Osteoblast (primary cell): ENCODE results near the gene KIF16B. TPM values are rescaled to one million over a fixed set of nuclear protein-coding genes. Genes with fewer than 3 reads are reported as not detected.
A peak's percentile ranks its signal among the peaks of the same experiment; 100 is the strongest.

Experiments used
- DNase-seq: peaks from one replicate; pipeline ENCODE4 v3.0.0; 2011; ENCODE audit warnings: low spot score, mixed read lengths; ENCODE audit not compliant: insufficient read length; ENCODE audit errors: missing footprints
- H2AFZ ChIP-seq: 2 replicates; pipeline ENCODE4 v1.6.0; 2011; ENCODE audit warnings: mild to moderate bottlenecking, low read length
- H3K27ac ChIP-seq: 2 replicates; pipeline ENCODE4 v1.5.1; 2011; ENCODE audit warnings: mild to moderate bottlenecking, low read depth, low read length, moderate library complexity
- H3K27me3 ChIP-seq: 2 replicates; pipeline ENCODE4 v1.6.0; 2012; ENCODE audit warnings: mild to moderate bottlenecking, control low read depth, inconsistent platforms, low read length, moderate library complexity; ENCODE audit not compliant: insufficient read depth
- H3K36me3 ChIP-seq: 2 replicates; pipeline ENCODE4 v1.5.1; 2011; ENCODE audit warnings: mild to moderate bottlenecking, low read length, control low read depth, moderate library complexity; ENCODE audit not compliant: insufficient read depth
- H3K4me1 ChIP-seq: 2 replicates; pipeline ENCODE4 v1.5.1; 2011; ENCODE audit warnings: mild to moderate bottlenecking, low read length, control low read depth, moderate library complexity; ENCODE audit not compliant: insufficient read depth
- H3K4me2 ChIP-seq: 2 replicates; pipeline ENCODE4 v1.6.0; 2011; ENCODE audit warnings: mild to moderate bottlenecking, low read length; ENCODE audit not compliant: insufficient read depth
- H3K4me3 ChIP-seq: fragments of 200-600 bp; sonication (generic); 3 replicates; pipeline ENCODE4 v1.5.1; 2012; ENCODE audit warnings: mild to moderate bottlenecking, low read length, inconsistent platforms; ENCODE audit not compliant: insufficient read depth
- H3K79me2 ChIP-seq: 2 replicates; pipeline ENCODE4 v1.6.0; 2012; ENCODE audit warnings: mild to moderate bottlenecking, low read length, control low read depth, inconsistent platforms; ENCODE audit not compliant: insufficient read depth
- H3K9me3 ChIP-seq: 2 replicates; pipeline ENCODE4 v1.5.1; 2011; ENCODE audit warnings: low read depth, low read length, control low read depth
- H4K20me1 ChIP-seq: 2 replicates; pipeline ENCODE4 v1.6.0; 2012; ENCODE audit warnings: mild to moderate bottlenecking, low read length, control low read depth; ENCODE audit not compliant: insufficient read depth
- total RNA-seq: library from RNA; depleted of rRNA; stranded (reverse); fragments of >200 nt; gene quantifications from 2 replicates; pipeline ENCODE4 v1.2.3, GENCODE V29; 2012
- TF ChIP-seq, protein P1 (sequence below): IDR thresholded peaks from 2 replicates; pipeline ENCODE4 v1.5.1; 2011; ENCODE audit warnings: mild to moderate bottlenecking, low read depth, low read length, moderate library complexity; ENCODE audit errors: extremely low read depth

Gene KIF16B
- total RNA-seq, 1 donor, result 9.0 TPM

DNA sequence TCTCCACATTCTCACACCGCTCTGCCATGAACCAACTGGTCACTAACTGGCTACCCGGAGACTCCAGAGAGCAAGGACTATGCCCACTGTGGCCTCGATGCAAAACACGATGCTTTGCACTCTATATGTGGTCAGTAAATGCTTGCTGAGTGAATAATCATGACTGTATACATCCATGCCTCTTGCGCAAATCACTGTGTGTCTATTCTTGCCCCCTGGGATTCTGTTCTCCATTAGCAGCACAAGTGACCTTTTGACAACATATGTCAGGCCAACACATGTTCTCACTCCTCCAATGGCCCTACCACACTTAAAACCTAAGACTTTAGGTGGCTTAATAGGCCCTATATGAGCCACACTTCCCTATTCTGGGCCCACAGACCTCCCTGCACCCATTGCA, 16.9 kb downstream of the KIF16B start:
- peaks cover 20% of the 10 kb centered on the region for H3K4me1 ChIP-seq
- H3K4me3 ChIP-seq, result no peak overlapping the region
- no peaks in the 10 kb centered on the region for H3K27me3 ChIP-seq
- H4K20me1 ChIP-seq, result peaks cover 18% of the 10 kb centered on the region
- no peaks in the 10 kb centered on the region for H3K9me3 ChIP-seq
- H3K27ac ChIP-seq, result peak overlapping the region; percentile 18
- H3K36me3 ChIP-seq, result no peaks in the 10 kb centered on the region
- TF ChIP-seq, protein P1, sequence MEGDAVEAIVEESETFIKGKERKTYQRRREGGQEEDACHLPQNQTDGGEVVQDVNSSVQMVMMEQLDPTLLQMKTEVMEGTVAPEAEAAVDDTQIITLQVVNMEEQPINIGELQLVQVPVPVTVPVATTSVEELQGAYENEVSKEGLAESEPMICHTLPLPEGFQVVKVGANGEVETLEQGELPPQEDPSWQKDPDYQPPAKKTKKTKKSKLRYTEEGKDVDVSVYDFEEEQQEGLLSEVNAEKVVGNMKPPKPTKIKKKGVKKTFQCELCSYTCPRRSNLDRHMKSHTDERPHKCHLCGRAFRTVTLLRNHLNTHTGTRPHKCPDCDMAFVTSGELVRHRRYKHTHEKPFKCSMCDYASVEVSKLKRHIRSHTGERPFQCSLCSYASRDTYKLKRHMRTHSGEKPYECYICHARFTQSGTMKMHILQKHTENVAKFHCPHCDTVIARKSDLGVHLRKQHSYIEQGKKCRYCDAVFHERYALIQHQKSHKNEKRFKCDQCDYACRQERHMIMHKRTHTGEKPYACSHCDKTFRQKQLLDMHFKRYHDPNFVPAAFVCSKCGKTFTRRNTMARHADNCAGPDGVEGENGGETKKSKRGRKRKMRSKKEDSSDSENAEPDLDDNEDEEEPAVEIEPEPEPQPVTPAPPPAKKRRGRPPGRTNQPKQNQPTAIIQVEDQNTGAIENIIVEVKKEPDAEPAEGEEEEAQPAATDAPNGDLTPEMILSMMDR, result no peak
- peaks cover 18% of the 10 kb centered on the region for H3K79me2 ChIP-seq
- no peak overlapping the region for H3K4me2 ChIP-seq
- no peak overlapping the region for H2AFZ ChIP-seq
- peak; percentile 79 for DNase-seq

DNA sequence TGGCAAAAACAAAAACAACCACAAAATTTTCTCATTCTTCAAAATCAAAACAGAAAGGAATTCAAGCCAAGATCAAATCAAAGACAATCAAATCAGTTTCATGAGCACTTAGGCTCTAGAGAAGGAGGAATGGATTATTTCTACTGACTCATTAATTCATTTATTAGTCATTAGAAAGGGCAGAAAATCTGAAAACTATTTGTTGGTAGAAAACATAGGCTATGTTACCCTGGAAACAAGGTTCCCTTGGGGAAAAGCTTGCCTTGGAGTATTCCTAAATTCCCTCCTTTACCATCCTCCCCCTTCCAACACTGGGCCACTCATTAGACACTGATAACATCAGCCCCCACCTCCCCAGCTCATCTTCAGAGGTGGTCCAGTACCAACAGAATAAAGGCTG, 17.5 kb downstream of the KIF16B start:
- Histone ChIP-seq H3K36me3 (no peaks in the 10 kb centered on the region), H3K4me1 (peaks cover 16% of the 10 kb centered on the region), H3K79me2 (peaks cover 18% of the 10 kb centered on the region), H3K9me3 (no peaks in the 10 kb centered on the region), H2AFZ (no peak overlapping the region), H3K4me2 (no peak overlapping the region), H3K27ac (no peak overlapping the region), H3K4me3 (no peak overlapping the region), H3K27me3 (no peaks in the 10 kb centered on the region), H4K20me1 (peaks cover 18% of the 10 kb centered on the region)
- TF ChIP-seq, protein P1, result no peak
- DNase-seq, result no peak

DNA sequence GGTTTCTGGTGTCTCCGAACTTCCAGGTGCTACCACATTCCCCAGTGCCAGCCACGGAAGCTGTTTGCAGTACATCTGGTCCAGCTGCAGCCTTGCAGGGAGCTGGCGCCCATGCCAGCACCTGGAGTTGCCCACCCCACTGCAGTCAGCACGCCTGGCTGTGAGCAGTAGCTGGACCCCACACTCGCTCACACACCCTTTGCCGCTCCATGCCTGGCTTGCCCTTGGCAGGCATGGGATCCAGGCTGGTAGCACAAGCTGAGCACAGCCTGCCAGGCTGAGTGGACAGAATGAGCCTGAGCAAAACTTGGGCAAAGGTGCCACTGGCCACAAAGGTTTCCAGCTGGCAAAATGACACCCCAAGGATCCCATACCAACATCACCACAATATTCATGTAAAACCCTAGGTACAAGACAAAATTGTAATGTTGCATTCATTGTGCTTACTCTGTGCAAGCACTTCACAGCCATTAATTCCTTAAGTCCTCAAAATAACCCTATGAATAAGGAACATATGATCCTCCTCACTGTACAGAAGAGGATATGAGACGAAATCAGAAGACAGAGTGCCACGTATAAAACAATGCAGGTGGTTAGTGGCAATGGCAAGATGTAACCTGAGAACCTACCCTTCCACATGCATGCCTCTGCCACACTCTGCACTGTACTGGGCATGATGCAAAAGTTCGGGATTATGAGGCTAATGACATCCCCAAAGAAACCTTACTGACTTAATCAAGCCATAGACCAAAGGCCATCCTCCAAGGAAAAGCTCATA, 18.3 kb downstream of the KIF16B start:
- Histone ChIP-seq H3K79me2 (peaks cover 13% of the 10 kb centered on the region), H4K20me1 (peaks cover 18% of the 10 kb centered on the region), H3K27me3 (no peaks in the 10 kb centered on the region), H3K4me3 (no peak overlapping the region), H3K4me1 (peaks cover 10% of the 10 kb centered on the region), H2AFZ (no peak overlapping the region), H3K27ac (no peak overlapping the region), H3K9me3 (no peaks in the 10 kb centered on the region), H3K36me3 (no peaks in the 10 kb centered on the region), H3K4me2 (no peak overlapping the region)
- no peak for DNase-seq
- TF ChIP-seq, protein P1, result no peak

DNA sequence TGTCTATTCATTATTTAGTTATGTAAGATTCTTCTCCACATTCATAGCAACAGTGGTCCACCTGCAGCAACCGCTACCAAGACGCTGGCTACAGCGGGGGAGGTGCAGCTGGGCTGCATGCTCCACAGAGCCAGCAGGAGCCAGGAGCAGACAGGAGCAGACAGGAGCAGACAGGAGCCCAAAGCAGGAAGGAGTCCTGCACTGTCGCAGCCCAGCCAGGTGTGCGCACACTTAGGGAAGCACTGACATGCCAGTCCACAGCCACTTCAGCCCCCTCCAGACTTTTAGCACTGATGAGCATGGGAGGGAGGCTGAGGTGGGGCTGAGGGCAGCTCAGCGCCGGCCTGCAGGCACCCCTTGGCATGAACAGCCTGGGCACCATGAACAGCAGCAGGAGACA, 19.6 kb downstream of the KIF16B start:
- no peak for DNase-seq
- H3K9me3 ChIP-seq, result no peaks in the 10 kb centered on the region
- H3K27me3 ChIP-seq, result no peaks in the 10 kb centered on the region
- peaks cover 10% of the 10 kb centered on the region for H3K4me1 ChIP-seq
- H2AFZ ChIP-seq, result no peak overlapping the region
- no peaks in the 10 kb centered on the region for H3K36me3 ChIP-seq
- H3K79me2 ChIP-seq, result peaks cover 11% of the 10 kb centered on the region
- peaks cover 18% of the 10 kb centered on the region for H4K20me1 ChIP-seq
- no peak overlapping the region for H3K27ac ChIP-seq
- TF ChIP-seq, protein P1, result no peak
- no peak overlapping the region for H3K4me2 ChIP-seq
- H3K4me3 ChIP-seq, result no peak overlapping the region
